GM18498 (cell line): ENCODE data around the gene MYCBP2.
"Not testable (repeated sequence)": the region's sequence is repeated elsewhere in the genome, so short reads cannot be mapped to it uniquely, and the experiment has no call there.

Source experiments
- ATAC-seq: cut with Tn5 transposase; IDR thresholded peaks from one replicate; pipeline ENCODE4 v1.9.1; 2021; ENCODE audit warnings: mild to moderate bottlenecking, moderate library complexity; ENCODE audit not compliant: unreplicated experiment

MYCBP2 gene

GRCh38 chr13:77215543-77215942 lies 111.4 kb downstream of the MYCBP2 start:
- no peak for ATAC-seq

- ATAC-seq = no peak
Observed at GRCh38 chr13:77213644-77214043, 113.2 kb downstream of the MYCBP2 start.

GRCh38 chr13:77207943-77208342 lies 119.0 kb downstream of the MYCBP2 start:
- ATAC-seq = no peak

- ATAC-seq = not testable (repeated sequence)
Observed at GRCh38 chr13:77198995-77199394, 127.9 kb downstream of the MYCBP2 start.

GRCh38 chr13:77196052-77196618 lies 130.8 kb downstream of the MYCBP2 start:
- no peak for ATAC-seq

GRCh38 chr13:77190349-77190958 lies 136.4 kb downstream of the MYCBP2 start:
- ATAC-seq = no peak

- ATAC-seq = no peak
Observed at GRCh38 chr13:77185721-77186120, 141.2 kb downstream of the MYCBP2 start.

GRCh38 chr13:77184455-77184854 lies 142.4 kb downstream of the MYCBP2 start:
- ATAC-seq = peak; percentile 97

- ATAC-seq = no peak
Observed at GRCh38 chr13:77180011-77180410, 146.9 kb downstream of the MYCBP2 start.

GRCh38 chr13:77177646-77178045 lies 149.2 kb downstream of the MYCBP2 start:
- no peak for ATAC-seq

- no peak for ATAC-seq
Observed at GRCh38 chr13:77176350-77176749, 150.5 kb downstream of the MYCBP2 start.

GRCh38 chr13:77172650-77173049 lies 154.2 kb downstream of the MYCBP2 start:
- no peak for ATAC-seq

GRCh38 chr13:77171451-77171850 lies 155.4 kb downstream of the MYCBP2 start:
- no peak for ATAC-seq

GRCh38 chr13:77168237-77168636 lies 158.7 kb downstream of the MYCBP2 start:
- ATAC-seq = no peak

- ATAC-seq = no peak
Observed at GRCh38 chr13:77150651-77151050, 176.2 kb downstream of the MYCBP2 start.

- no peak for ATAC-seq
Observed at GRCh38 chr13:77143431-77143830, 183.5 kb downstream of the MYCBP2 start.

GRCh38 chr13:77139306-77139705 lies 187.6 kb downstream of the MYCBP2 start:
- ATAC-seq = no peak

- no peak for ATAC-seq
Observed at GRCh38 chr13:77138813-77139212, 188.1 kb downstream of the MYCBP2 start.

- ATAC-seq = no peak
Observed at GRCh38 chr13:77136902-77137420, 189.9 kb downstream of the MYCBP2 start.

- no peak for ATAC-seq
Observed at GRCh38 chr13:77124423-77124822, 202.5 kb downstream of the MYCBP2 start.

- no peak for ATAC-seq
Observed at GRCh38 chr13:77118134-77118533, 208.8 kb downstream of the MYCBP2 start.

- no peak for ATAC-seq
Observed at GRCh38 chr13:77114271-77114670, 212.6 kb downstream of the MYCBP2 start.

GRCh38 chr13:77113496-77113895 lies 213.4 kb downstream of the MYCBP2 start:
- ATAC-seq = no peak
